Neuronal stem cell (in vitro differentiated cells): ENCODE measurements around the gene ENOSF1.

ENCODE experiments used
- DNase-seq: peaks from one replicate; pipeline ENCODE4 v3.0.0-alpha.2; 2013; ENCODE audit warnings: low spot score
- H2AFZ ChIP-seq: one replicate; pipeline ENCODE4 v1.6.1; 2013; ENCODE audit warnings: mild to moderate bottlenecking, low read length, inconsistent platforms
- H2AK5ac ChIP-seq: 2 replicates; pipeline ENCODE4 v1.6.1; 2013; ENCODE audit warnings: low read depth, mild to moderate bottlenecking, inconsistent platforms, low read length, moderate library complexity, mixed read lengths
- H2BK120ac ChIP-seq: 2 replicates; pipeline ENCODE4 v1.6.1; 2013; ENCODE audit warnings: low read depth, mild to moderate bottlenecking, inconsistent platforms, low read length, moderate library complexity, mixed read lengths
- H2BK12ac ChIP-seq: one replicate; pipeline ENCODE4 v1.6.1; 2013; ENCODE audit warnings: low read length, inconsistent platforms
- H2BK15ac ChIP-seq: 2 replicates; pipeline ENCODE4 v1.6.1; 2013; ENCODE audit warnings: mild to moderate bottlenecking, low read length, inconsistent platforms, mixed read lengths
- H2BK5ac ChIP-seq: one replicate; pipeline ENCODE4 v1.6.1; 2013; ENCODE audit warnings: inconsistent platforms, mild to moderate bottlenecking, low read length, moderate library complexity
- H3K14ac ChIP-seq: one replicate; pipeline ENCODE4 v1.6.1; 2013; ENCODE audit warnings: low read length, inconsistent platforms
- H3K18ac ChIP-seq: 2 replicates; pipeline ENCODE4 v1.6.1; 2013; ENCODE audit warnings: low read length, inconsistent platforms
- H3K23ac ChIP-seq: 2 replicates; pipeline ENCODE4 v1.6.1; 2013; ENCODE audit warnings: low read depth, mild to moderate bottlenecking, mixed read lengths, low read length, inconsistent platforms; ENCODE audit not compliant: poor library complexity
- H3K27ac ChIP-seq: replicated peaks from 3 replicates; pipeline ENCODE4 v1.5.1; 2013; ENCODE audit warnings: low read length, inconsistent platforms
- H3K27me3 ChIP-seq, 3 experiments: 2 replicates each; pipeline ENCODE4 v1.6.1; 2013; ENCODE audit warnings: low read length in 3 of 3, mild to moderate bottlenecking in 2 of 3, inconsistent platforms in 1 of 3, low read depth in 1 of 3, mixed read lengths in 1 of 3, moderate library complexity in 1 of 3; ENCODE audit not compliant: control insufficient read depth in 3 of 3, insufficient read depth in 3 of 3
- H3K36me3 ChIP-seq, 2 donors: replicated peaks in 1 of 2; 2 replicates each; pipeline ENCODE4 v1.6.1; 2013; ENCODE audit warnings: low read length in 2 of 2; ENCODE audit not compliant: control insufficient read depth in 2 of 2, insufficient read depth in 2 of 2
- H3K4ac ChIP-seq: 2 replicates; pipeline ENCODE4 v1.6.1; 2013; ENCODE audit warnings: inconsistent platforms, mild to moderate bottlenecking, low read length, moderate library complexity
- H3K4me1 ChIP-seq, 2 donors: 1 replicate in 1 of 2; 2 replicates in 1 of 2; pipeline ENCODE4 v1.6.1; 2013; ENCODE audit warnings: low read length in 2 of 2, low read depth in 1 of 2; ENCODE audit not compliant: control insufficient read depth in 2 of 2, insufficient read depth in 1 of 2
- H3K4me2 ChIP-seq: one replicate; pipeline ENCODE4 v1.6.1; 2013; ENCODE audit warnings: mild to moderate bottlenecking, low read length, inconsistent platforms; ENCODE audit not compliant: insufficient read depth, poor library complexity, severe bottlenecking
- H3K4me3 ChIP-seq, 2 donors: 2 replicates each; pipeline ENCODE4 v1.5.1; 2013; ENCODE audit warnings: low read length in 2 of 2, mild to moderate bottlenecking in 2 of 2, inconsistent platforms in 1 of 2, moderate library complexity in 1 of 2
- H3K79me1 ChIP-seq: one replicate; pipeline ENCODE4 v1.6.1; 2013; ENCODE audit warnings: low read depth, mild to moderate bottlenecking, inconsistent platforms, low read length, moderate library complexity
- H3K9ac ChIP-seq: one replicate; pipeline ENCODE4 v1.6.1; 2013; ENCODE audit warnings: mild to moderate bottlenecking, low read depth, low read length, inconsistent platforms; ENCODE audit not compliant: poor library complexity
- H3K9me3 ChIP-seq, 2 donors: replicated peaks in 1 of 2; 2 replicates each; pipeline versions ENCODE3 to v1.6.1; 2013; ENCODE audit warnings: low read length in 2 of 2, mild to moderate bottlenecking in 2 of 2, inconsistent platforms in 1 of 2, low read depth in 1 of 2, mixed read lengths in 1 of 2, moderate library complexity in 1 of 2; ENCODE audit not compliant: control insufficient read depth in 2 of 2, insufficient read depth in 1 of 2
- H4K8ac ChIP-seq: one replicate; pipeline ENCODE4 v1.6.1; 2013; ENCODE audit warnings: low read depth, mild to moderate bottlenecking, inconsistent platforms, low read length, moderate library complexity
- H4K91ac ChIP-seq: one replicate; pipeline ENCODE4 v1.6.1; 2013; ENCODE audit warnings: low read length, low read depth, mild to moderate bottlenecking, inconsistent platforms; ENCODE audit not compliant: poor library complexity
- WGBS, 2 donors: extraction: QIAGEN DNeasy Blood & Tissue Kit; methylation state at CpG; one replicate each; pipeline ENCODE4 v1.1.7; 2013; ENCODE audit warnings: missing lambda C conversion rate in 2 of 2, mixed read lengths in 1 of 2; ENCODE audit not compliant: insufficient read length in 2 of 2, insufficient replicate concordance in 1 of 2; ENCODE audit errors: extremely low coverage in 2 of 2; 5-methylcytosine and 5-hydroxymethylcytosine counted together

Gene ENOSF1

DNA sequence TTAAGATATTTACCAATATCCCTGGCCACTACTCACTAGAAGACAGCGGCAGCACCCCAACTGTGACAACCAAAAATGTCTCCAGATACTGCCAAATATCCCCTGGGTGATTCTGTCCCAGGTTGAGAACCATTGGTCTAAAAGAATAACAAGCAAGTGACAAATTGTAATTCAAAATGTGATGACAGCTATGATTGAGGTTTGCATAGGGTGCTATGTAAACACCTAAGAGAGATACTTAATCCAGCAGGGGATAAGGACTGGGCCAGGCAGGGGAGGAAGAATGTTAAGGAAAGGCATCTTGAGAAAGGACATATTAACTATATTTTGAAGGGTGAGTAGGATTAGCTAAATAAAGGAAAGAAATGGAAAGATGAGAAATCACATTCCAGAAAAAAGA lies 38.0 kb upstream of the ENOSF1 start:
- no peak for DNase-seq
- H2BK15ac ChIP-seq: no peak overlapping the region
- H3K9ac ChIP-seq: no peak overlapping the region
- no peak overlapping the region for H2AK5ac ChIP-seq
- H3K18ac ChIP-seq: no peak overlapping the region
- H3K9me3 ChIP-seq: no peaks in the 10 kb centered on the region
- no CpG with 5 or more reads among the region's 1 CpG for WGBS, 2 donors
- no peak overlapping the region for H3K27ac ChIP-seq
- no peak overlapping the region for H4K91ac ChIP-seq
- no peak overlapping the region for H3K23ac ChIP-seq
- H3K27me3 ChIP-seq: no peaks in the 10 kb centered on the region
- H3K4me1 ChIP-seq: no peaks in the 10 kb centered on the region
- H2BK5ac ChIP-seq: no peak overlapping the region
- H2BK120ac ChIP-seq: no peak overlapping the region
- H2AFZ ChIP-seq: no peak overlapping the region
- H4K8ac ChIP-seq: no peak overlapping the region
- no peak overlapping the region for H2BK12ac ChIP-seq
- peaks cover 7 to 82% of the 10 kb centered on the region in 2 donors for H3K36me3 ChIP-seq
- H3K79me1 ChIP-seq: no peaks in the 10 kb centered on the region
- H3K4me2 ChIP-seq: no peak overlapping the region
- no peak overlapping the region for H3K14ac ChIP-seq
- H3K4me3 ChIP-seq: no peak overlapping the region
- H3K4ac ChIP-seq: no peak overlapping the region

DNA sequence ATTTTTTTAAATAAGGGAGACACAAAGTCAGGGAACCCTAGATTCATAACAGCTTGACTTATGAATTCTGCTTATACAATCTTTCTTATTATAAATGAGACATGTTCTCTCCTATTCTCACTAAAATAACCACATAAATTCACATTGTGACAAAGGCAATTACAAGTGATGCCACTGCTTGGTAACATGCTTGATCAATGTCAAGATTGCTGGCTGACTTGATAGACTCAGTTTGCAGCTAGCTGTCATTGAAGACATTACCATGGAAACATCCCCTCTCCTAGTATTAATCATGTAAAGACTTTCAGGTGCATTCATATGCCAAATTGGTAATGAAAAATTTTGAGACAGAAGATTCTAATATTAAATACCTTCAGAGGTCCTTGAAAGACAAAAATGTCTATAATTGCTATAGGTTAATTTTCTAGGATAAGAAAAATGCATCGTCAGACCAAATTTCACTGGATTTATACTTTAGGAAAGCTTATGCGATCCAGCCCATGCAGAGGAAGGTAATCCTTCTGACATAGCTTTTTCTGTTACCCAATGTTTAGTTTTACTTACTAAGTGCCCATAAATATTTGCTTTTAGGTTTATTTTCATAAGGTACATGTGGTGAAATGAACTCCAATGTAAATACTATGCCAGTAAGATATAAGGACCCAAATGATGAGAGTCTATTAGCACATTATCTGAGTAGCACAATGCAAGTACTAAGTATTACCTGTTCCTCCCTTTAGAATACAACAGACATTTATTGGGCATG lies 32.6 kb upstream of the ENOSF1 start:
- H3K23ac ChIP-seq: no peak overlapping the region
- H2BK120ac ChIP-seq: no peak overlapping the region
- H3K14ac ChIP-seq: no peak overlapping the region
- no peak overlapping the region for H2BK5ac ChIP-seq
- no peaks in the 10 kb centered on the region for H3K79me1 ChIP-seq
- no peak for DNase-seq
- no peaks in the 10 kb centered on the region for H3K27me3 ChIP-seq
- H2AFZ ChIP-seq: no peak overlapping the region
- no peak overlapping the region for H4K8ac ChIP-seq
- H3K4ac ChIP-seq: no peak overlapping the region
- H2AK5ac ChIP-seq: no peak overlapping the region
- H3K18ac ChIP-seq: no peak overlapping the region
- no CpG with 5 or more reads among the region's 2 CpGs for WGBS, 2 donors
- H3K9ac ChIP-seq: no peak overlapping the region
- no peak overlapping the region for H2BK12ac ChIP-seq
- no peak overlapping the region for H3K4me2 ChIP-seq
- H3K4me3 ChIP-seq: no peak overlapping the region
- no peak overlapping the region for H3K27ac ChIP-seq
- H3K9me3 ChIP-seq: no peaks in the 10 kb centered on the region
- H2BK15ac ChIP-seq: no peak overlapping the region
- H3K4me1 ChIP-seq: no peaks in the 10 kb centered on the region
- H3K36me3 ChIP-seq: peaks cover 16 to 76% of the 10 kb centered on the region in 2 donors
- no peak overlapping the region for H4K91ac ChIP-seq

GRCh38 chr18:741931-742512 lies 29.6 kb upstream of the ENOSF1 start:
- Histone ChIP-seq H3K14ac (no peak overlapping the region), H3K27ac (no peak overlapping the region), H3K27me3 (no peaks in the 10 kb centered on the region), H2AK5ac (no peak overlapping the region), H2AFZ (no peak overlapping the region), H3K9ac (no peak overlapping the region), H4K8ac (no peak overlapping the region), H3K4me1 (no peaks in the 10 kb centered on the region), H2BK12ac (no peak overlapping the region), H2BK120ac (no peak overlapping the region), H3K4ac (no peak overlapping the region), H4K91ac (no peak overlapping the region), H3K23ac (no peak overlapping the region), H3K18ac (no peak overlapping the region), H2BK15ac (no peak overlapping the region), H3K4me3 (no peak overlapping the region), H3K79me1 (no peaks in the 10 kb centered on the region), H3K36me3 (peaks cover 18 to 83% of the 10 kb centered on the region in 2 donors), H2BK5ac (no peak overlapping the region), H3K4me2 (no peak overlapping the region), H3K9me3 (no peaks in the 10 kb centered on the region)
- no peak for DNase-seq

DNA sequence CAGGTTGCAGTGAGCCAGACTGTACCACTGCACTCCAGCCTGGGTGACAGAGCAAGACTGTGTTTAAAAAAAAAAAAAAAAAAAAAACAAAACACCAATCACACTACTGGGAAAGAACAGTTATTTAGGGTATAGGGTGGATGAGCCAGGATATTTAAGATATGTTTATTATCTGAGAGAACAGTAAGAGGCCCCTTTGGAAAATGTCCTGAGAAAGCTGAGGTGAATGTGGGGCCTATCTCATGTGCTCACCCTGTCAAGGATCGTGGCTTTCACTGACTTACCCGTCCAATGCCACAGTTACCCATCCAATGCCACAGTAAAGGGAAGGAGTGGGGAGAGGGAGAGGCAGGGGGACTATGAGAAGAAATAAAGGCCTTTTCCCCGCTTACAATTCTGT lies 19.9 kb upstream of the ENOSF1 start:
- Histone ChIP-seq H3K14ac (no peak overlapping the region), H3K27me3 (no peaks in the 10 kb centered on the region), H3K23ac (no peak overlapping the region), H3K4me3 (no peak overlapping the region), H3K4me2 (no peak overlapping the region), H4K8ac (no peak overlapping the region), H3K36me3 (peaks cover 6 to 67% of the 10 kb centered on the region in 2 donors), H3K18ac (no peak overlapping the region), H2BK120ac (no peak overlapping the region), H2AK5ac (no peak overlapping the region), H3K9ac (no peak overlapping the region), H3K4me1 (no peaks in the 10 kb centered on the region), H3K79me1 (peaks cover 1% of the 10 kb centered on the region), H2AFZ (no peak overlapping the region), H3K27ac (no peak overlapping the region), H3K9me3 (no peaks in the 10 kb centered on the region), H2BK5ac (no peak overlapping the region), H3K4ac (no peak overlapping the region), H2BK12ac (no peak overlapping the region), H4K91ac (no peak overlapping the region), H2BK15ac (no peak overlapping the region)
- no peak for DNase-seq
- WGBS, 2 donors: no CpG with 5 or more reads among the region's 3 CpGs
